Stimulated activated CD8-positive, alpha-beta memory T cell treated with anti-CD3 and anti-CD28 coated beads, Interleukin-4, amount 100 ng/mL, for 1 hour (primary cell): ENCODE measurements around the gene GFI1B.

Experiments
- DNase-seq, 2 donors: peaks; one replicate each; pipeline ENCODE4 v3.0.0-alpha.2; 2020; ENCODE audit warnings: low read depth in 2 of 2, low spot score in 1 of 2

GFI1B gene

DNA sequence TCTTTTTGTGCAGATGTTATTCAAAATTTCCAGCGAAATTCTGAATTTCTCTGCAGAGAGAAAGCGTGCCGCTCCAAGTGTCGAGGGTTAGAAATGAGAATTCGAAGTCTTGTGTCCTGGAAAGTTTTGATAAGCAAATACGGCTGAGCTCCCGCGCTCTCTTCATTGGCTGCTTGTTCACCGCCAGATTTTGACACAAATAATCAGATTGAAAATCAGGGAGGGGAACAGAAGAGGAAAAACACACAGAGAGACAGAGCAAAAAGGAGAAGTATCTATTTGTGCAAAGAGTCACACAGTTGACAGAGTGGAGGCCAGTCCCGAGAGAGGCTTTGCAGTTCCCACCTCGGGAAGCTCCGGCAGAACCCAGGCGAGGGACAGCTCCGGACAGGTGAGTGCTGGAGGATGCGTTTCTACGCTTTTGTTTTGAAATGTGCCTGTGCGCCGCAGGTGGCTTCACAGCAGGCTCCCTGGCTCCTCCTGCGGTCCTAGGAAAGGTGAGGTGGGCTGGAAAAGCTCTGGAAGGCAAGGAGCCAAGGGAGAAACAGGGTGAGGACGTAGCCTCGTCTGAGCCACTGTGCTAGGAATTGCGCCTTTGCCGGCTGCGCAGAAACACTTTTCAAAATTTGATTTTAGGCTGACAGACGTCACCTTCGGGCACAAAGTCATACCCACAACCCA is at the start of gene GFI1B:
GFI1B (plus strand) TSS at position 244 of the 681 bp plus-strand sequence. CDS start 7,985 bp downstream, outside the sequence.
- DNase-seq, result no peak

DNA sequence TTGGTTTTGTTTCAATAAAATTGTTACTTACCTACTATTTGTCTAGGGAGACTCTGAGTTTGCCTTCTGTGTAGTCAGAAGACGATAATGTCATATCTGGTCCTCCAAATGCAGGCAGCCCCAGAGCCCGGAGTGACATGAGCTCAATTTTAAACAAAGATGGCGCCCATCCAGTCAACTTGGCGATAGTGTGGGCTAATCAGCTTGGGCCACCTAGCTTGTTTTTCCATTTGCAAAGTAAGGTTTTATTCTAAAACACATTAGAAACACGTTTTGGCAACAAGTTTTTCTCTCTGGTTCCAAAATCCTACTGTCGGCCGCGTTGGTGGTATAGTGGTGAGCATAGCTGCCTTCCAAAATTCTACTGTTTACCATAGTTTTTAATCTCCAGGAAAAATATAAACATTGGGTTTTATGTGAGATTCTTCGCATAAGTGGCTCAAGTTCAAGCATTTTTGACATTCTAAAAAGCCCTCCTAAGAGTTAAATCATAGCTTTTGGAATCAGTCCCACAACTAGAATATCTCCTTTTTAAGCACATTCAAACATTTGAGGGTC is 47.2 kb upstream of the GFI1B start:
- DNase-seq, result no peak

- no peak for DNase-seq
Measured at GRCh38 chr9:132935026-132935425, 43.5 kb upstream of the GFI1B start.

DNA sequence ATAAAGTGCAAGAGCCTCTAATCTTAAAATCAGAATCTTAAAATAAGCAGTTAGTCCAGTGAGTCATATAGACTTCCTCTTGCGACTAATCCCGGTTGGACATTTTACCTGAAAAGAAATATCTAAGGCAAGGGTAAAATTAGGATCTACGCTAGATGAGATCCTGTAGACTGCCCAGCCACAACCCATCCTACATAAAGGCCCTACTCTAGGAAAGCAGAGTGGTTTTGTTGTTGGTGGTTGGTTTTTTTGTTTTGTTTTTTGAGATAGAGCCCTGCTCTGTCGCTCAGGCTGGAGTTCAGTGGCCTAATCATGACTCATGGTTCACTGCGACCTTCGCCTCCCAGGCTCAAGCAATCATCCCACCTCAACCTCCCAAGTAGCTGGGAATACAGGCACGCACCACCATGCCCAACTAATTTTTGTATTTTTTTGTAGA is 41.0 kb upstream of the GFI1B start:
- no peak for DNase-seq

DNA sequence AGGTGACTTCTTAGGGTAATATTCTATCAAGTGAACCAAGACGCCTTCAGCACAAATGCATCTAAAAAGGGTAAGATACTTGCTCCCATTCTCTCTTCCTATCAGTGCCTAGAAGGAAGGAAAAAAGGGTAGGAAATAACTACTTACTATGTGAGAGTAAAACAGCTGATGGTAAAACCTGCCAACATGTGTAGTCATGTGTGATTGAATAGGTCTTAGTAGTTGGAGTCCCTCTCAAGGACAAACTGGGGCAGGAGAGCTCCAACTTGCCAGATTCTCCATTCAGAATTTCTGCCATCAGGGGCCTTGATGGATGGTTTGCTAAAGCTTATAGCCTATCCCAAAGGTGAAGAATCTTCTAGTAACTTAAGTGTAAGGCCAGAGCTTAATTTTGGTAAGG is 39.3 kb upstream of the GFI1B start:
- no peak for DNase-seq

- no peak for DNase-seq
Measured at GRCh38 chr9:132942541-132943182, 35.8 kb upstream of the GFI1B start.

GRCh38 chr9:132943651-132944293 is 34.7 kb upstream of the GFI1B start:
- DNase-seq, result no peak

GRCh38 chr9:132944294-132945185 is 34.0 kb upstream of the GFI1B start, which contains the start of gene TSC1:
Gene TSC1, minus strand, starts transcription at chr9:132944616. Its CDS starts 15,744 bp downstream, at chr9:132928872.
- peak; percentile 98 for DNase-seq

- DNase-seq, result no peak
Measured at GRCh38 chr9:132945186-132946130, 33.0 kb upstream of the GFI1B start.

DNA sequence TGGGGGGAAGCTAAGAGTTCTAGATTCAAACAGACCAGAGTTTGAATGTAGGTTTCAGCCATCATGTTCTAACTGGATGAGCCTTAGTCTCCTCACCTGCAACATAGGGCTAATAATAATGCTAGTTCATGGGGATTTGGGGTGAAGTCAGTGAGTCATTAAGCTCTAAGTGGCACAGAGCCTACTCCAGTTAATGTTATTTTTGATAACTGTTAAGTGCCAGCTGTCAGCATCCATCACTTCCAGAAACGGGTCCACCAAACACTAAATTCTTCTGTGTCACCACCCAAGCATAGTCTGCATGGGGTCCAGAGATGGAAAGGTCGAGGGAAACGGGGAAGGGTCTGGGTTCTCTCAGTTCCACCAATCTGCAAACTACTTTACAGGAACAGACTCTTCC is 32.3 kb upstream of the GFI1B start:
- DNase-seq, result no peak

DNA sequence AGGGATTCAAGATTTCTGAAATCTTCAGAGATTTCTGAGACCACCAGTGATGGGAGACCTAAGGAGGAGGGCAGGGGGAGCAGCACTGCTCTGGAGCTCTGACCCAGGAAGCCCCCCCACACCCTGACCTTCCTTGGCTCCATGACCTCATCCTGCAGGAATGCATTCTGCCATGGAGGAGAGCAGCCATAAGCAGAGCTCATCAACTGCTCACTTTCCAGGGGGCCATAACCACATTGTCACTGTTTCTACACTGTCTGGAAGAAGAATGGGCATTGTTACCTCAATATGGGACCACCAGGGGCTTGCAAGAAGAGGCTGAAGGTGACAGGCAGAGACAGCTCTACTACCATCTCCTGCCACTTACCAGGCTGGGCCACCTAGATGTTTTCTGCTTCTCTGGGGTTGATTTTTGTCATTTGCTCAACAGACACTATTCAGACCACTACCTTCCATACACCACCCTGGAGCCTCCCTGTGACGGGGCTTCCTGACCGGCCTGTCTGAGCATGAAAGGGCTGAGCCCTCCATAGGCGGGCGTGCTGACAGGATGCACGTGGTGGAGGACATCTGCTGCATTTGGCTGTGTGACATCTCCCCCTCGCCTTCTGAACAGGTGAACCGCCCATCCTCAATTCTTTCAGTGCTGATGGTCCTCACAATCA is 31.7 kb upstream of the GFI1B start:
- DNase-seq, result no peak

GRCh38 chr9:132947756-132948155 is 30.7 kb upstream of the GFI1B start:
- DNase-seq, result no peak

GRCh38 chr9:132948482-132949050 is 29.9 kb upstream of the GFI1B start:
- no peak for DNase-seq

- DNase-seq, result no peak
Measured at GRCh38 chr9:132949709-132950108, 28.8 kb upstream of the GFI1B start.

GRCh38 chr9:132955123-132955522 is 23.4 kb upstream of the GFI1B start:
- DNase-seq, result no peak

- no peak for DNase-seq
Measured at GRCh38 chr9:132955768-132956167, 22.7 kb upstream of the GFI1B start.

- no peak for DNase-seq
Measured at GRCh38 chr9:132957805-132958204, 20.7 kb upstream of the GFI1B start.

DNA sequence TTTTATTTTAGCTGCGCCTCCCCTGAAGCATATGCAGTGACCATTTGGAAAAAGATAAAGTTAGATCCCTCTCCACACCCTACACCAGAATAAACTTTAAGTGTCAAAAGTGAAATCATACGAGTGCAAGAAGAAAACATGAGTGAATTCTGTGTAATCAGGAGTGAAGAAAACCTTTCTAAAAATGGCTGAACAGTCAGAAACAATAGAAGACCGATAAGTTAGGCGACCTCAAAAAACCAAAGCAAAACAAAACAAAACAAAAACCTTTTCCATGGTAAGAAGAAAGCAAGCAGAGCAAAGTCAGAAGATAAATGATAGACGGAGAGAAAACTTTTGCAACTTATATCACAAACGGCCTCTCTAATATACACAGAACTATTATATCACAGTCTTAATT is 17.5 kb upstream of the GFI1B start:
- DNase-seq, result no peak

DNA sequence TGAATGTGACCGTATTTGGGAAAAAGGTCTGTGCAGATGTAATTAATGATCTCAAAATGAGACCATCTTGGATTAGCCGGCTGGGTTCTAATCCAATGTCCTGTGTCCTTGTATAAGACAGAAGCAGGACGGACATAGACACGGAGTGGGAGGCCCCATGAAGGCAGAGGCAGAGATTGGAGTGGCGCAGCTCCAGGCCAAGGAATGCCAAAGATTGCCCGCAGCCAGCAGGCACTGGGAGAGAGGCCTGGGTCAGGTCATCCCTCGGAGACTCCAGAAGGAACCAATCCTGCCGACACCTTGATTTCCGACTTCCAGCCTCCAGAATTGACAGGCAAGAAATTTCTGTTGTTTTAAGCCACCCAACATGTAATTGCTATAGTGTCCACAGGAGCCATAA is 13.0 kb upstream of the GFI1B start:
- DNase-seq, result no peak
